HG02840 (cell line): ENCODE data around the gene TNIP1.

Source experiments
- ATAC-seq: cut with Tn5 transposase; IDR thresholded peaks from one replicate; pipeline ENCODE4 v1.9.1; 2021; ENCODE audit warnings: mild to moderate bottlenecking, moderate library complexity, moderate number of reproducible peaks; ENCODE audit not compliant: unreplicated experiment, low FRiP score

Gene TNIP1

GRCh38 chr5:151028717-151029116 is 52.1 kb downstream of the TNIP1 start:
- ATAC-seq, result no peak

- no peak for ATAC-seq
Measured at GRCh38 chr5:151027961-151028479, 52.8 kb downstream of the TNIP1 start.

GRCh38 chr5:151026679-151027078 is 54.2 kb downstream of the TNIP1 start:
- no peak for ATAC-seq

GRCh38 chr5:151026088-151026487 is 54.7 kb downstream of the TNIP1 start:
- ATAC-seq, result no peak

GRCh38 chr5:151025250-151025606 is 55.6 kb downstream of the TNIP1 start:
- no peak for ATAC-seq

GRCh38 chr5:151024440-151025249 is 56.2 kb downstream of the TNIP1 start:
- ATAC-seq, result no peak

- ATAC-seq, result no peak
Measured at GRCh38 chr5:151023651-151024050, 57.2 kb downstream of the TNIP1 start.

DNA sequence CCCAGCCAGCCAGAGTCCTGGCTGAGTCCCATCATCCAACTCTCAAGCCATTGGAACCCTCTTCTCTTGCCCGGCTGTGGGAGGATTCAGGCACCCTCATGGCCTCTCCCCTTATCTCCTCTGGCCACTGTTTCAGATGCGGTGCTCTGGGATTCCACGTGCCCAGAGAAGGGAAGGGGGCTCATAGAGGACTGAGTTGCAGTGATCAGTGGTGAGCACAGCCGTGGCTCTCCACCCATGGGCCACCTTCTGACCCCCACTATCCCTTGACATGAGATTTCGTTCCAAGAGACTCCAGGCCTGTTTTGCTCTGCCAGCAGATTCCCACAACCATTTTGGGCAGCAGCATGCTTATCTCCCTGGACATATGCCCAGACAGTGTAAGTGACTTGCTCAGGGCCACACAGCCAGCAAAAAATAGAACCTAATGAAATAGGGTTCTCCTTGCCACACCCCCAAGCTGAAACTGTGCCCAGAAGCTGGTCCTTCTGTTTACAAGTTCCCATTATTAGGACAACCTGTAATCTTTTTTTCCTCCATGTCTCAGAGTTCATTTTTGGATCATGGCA is 57.7 kb downstream of the TNIP1 start:
- ATAC-seq, result no peak

GRCh38 chr5:151022511-151023018 is 58.3 kb downstream of the TNIP1 start:
- ATAC-seq, result no peak

DNA sequence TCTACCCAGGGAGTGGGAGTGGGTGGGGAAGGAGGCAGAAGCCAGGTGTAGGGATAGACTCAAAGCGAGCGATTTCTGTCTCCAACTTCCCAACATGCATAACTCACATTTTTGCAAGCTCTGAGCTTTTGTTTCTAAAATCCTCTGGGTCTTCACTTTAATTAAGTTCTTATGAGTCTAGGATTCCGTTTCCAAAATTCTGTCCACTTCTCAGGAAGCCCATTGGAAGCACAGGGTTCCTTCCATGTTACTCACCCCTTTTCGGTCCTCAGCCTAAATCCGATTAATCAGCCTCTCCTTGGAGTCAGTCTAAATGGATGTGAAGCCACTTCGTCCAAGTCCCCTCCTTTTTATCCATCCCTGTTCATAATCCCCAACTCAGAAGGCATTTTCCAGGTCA is 59.1 kb downstream of the TNIP1 start:
- ATAC-seq, result no peak

DNA sequence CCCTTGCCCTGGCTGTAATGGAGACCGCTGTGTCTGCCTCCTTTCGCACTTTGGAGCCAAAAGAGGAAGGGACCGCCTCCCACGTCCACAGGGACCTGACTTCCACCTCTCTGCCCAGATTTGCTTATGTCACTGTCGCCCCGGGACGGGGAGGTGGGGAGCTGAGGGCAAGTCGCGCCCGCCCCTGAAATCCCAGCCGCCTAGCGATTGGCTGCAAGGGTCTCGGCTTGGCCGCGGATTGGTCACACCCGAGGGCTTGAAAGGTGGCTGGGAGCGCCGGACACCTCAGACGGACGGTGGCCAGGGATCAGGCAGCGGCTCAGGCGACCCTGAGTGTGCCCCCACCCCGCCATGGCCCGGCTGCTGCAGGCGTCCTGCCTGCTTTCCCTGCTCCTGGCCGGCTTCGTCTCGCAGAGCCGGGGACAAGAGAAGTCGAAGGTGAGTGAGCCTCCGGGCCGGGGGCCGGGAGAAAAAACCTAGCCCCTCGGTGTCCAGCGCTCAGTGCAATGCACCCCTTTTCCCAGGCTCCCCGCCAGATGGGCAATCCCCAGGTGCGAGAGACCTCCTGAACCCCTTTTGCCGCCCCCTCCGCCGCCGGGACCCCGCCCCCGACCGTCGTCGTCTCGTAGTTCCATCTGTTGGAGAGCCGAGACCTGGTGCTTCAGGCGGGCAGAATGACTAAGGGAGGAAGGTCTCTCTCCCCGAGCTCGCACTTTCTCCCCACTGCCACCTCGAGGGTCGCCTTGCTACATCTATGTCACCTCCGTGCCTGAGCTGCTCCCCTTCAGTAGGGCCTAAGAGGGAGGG is 60.3 kb downstream of the TNIP1 start, which contains the start of gene GPX3:
Gene GPX3, plus strand, starts transcription at position 288 of the 807 bp plus-strand sequence. Its CDS starts 64 bp downstream, at position 352.
- no peak for ATAC-seq

DNA sequence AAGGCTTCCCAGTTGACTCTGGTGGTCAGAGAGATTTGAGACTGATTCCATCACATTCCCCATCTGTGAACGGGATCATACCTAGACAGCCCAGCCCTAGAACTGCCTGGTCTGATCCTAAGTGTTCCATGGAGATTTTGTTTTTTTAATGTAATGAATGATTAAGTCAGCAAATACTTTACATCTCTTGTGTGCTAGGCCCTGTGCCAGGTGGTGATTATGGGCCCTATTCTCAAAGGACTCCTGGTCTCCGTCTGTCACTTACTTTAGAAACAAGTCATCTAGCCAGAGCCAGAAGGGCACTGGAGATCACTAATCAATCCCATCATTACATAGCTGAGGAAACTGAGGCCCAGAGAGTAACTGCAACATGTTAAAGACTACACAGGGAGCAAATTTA is 61.5 kb downstream of the TNIP1 start:
- ATAC-seq, result no peak

DNA sequence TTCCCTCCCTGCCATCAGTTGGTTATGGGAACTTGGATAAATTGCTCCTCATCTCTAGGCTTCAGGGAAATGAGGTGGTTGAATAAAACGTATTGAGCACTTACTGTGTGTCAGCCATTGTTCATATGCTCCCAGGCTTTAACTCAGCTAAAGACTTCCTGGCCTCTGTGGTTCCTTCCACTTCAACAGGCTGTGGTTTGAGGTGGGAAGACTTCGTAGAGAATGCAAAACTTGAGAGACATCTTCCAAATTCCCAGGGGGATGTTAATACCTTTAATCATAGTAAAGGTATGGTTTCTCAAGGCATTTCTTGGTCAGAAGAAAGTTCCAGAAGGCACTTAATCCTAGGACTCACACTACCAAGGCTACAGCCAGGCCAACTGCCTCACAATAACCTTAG is 62.0 kb downstream of the TNIP1 start:
- ATAC-seq, result no peak

DNA sequence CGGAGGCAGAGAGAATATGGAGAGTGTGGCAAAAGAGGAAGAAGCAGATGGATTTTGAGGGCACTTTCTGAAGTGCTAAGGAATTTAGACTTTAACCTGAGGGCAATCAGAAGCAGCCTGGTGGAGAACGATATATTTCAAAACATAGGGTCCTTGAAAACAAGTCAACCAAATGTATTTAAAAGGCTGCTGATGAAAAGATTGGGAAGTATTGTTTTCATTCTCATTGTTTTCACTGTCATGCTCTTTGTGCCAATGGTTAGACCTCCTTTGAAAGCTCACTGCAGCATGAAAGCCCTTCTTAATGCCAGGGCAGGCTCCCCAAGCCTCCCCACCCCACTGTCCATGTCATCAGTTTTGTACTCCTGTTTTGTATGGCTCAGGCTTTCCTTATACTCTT is 62.9 kb downstream of the TNIP1 start:
- no peak for ATAC-seq

- no peak for ATAC-seq
Measured at GRCh38 chr5:151016700-151017099, 64.1 kb downstream of the TNIP1 start.

GRCh38 chr5:151015974-151016587 is 64.8 kb downstream of the TNIP1 start:
- no peak for ATAC-seq

DNA sequence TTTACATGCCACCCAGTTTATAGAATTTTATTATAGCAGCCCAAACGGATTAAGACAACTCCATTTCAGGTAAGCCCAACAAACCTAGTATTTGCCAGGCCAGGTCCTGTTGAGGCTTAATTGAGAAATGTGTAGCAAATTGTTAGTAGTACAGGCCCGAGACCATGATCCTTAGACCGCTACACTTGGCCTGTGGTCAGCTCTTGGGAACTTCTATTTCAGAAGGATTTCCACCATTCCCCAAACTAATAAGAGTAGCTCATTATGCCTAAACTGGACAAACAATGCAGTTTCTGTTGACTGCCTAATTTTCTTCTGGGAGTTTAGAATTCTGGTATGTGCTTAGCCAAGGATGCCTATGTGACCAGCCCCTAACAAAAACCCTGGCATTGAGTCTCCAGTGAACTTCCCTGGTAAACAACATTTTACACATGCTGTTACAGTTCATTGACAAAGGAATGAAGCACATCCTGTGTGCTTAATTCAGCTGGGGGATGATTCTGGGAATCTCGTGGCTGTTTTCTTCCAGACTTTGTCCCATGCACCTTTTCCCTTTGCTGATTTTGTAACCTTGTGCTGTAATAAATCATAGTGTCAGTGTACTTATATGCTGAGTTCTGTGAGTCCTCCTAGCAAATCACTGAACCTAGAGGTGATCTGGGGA is 66.0 kb downstream of the TNIP1 start:
- ATAC-seq, result no peak

DNA sequence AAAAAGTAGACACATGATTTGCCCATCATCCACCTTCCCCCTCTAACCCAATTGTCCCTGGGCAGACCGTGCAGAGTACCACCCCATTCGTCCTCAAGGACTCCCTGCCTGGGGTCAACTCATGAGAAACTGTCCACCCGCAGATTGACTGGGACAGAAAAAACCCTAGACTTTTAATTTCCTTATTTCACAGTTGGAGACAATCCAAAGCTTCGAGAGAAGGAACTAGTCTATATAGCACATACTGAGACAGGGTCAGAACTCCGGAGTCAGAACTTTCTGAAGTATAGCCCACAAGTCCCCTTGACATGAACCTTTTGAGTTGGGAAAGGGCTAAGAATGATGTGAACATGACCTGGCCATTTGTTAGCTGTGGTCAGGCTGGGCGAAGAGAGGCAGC is 68.0 kb downstream of the TNIP1 start:
- ATAC-seq, result no peak

DNA sequence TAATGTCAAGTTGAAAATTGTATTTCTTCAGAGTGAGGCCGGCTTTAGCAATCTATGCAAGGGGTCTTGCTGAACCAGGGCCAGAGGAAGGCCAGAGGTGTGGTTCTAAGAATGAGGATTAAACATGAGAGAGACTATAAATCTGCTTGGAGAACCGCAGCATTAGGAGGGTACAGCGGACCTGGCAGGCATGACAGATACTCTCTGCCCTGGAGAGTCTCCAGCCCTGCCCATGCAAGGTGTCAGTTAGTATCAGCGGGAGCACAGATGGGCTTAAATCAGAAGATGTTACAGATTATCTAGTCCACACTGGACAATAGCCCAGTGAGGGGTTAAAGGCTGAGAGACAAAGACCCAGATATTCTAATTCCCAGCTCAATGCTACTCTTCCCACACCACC is 71.9 kb downstream of the TNIP1 start:
- ATAC-seq, result no peak

DNA sequence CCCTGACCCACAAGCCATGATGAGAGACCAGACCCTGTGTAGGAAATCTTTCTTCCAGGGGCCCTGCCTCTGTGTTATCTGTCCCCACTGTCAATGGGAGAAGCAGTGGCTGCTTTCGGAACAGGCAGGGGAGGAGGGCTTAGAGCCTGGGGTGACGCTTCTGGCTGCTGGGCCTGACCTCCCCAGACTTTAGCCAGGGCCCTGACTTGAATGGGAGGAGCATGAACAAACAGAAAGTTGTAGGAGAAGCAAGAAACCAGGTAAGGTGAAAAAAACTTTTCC is 72.7 kb downstream of the TNIP1 start:
- no peak for ATAC-seq
